IPS DF 4.7 (cell line): ENCODE data around the gene NACAD.
A peak's percentile ranks its signal among the peaks of the same experiment; 100 is the strongest.

Source experiments
- DNase-seq: peaks from one replicate; pipeline ENCODE4 v3.0.0-alpha.2; 2013; ENCODE audit warnings: low spot score; ENCODE audit errors: extremely low read depth

The NACAD gene

GRCh38 chr7:45089341-45089891, 647 bp upstream of the NACAD start:
- DNase-seq = peak; percentile 51

DNA sequence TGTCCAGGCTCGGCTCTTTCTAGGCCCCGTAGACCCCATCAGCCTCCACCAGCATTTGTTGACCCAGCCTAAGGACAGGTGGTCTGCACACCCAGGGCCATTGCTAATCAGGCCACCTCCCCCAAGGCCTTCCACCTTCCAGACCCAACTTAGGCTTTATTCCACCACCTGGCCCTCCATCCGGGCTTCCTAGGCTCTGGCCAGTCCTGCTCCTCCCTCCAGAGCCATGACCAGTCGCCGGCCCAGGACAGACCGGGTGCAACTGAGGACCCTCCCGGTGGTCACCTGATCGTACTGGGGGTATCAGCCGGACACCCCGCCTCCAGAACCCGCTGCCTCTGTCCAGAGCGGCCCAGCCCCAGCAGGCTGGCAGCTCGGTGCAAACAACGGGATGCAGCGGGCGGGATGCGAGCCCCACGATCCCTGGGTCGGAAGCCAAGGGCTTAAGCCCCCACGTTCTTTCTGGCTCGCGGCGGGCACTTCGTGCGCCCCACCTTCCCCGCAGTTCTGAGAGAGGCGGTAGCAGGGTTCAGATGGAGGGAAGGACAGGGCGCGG, 545 bp downstream of the NACAD start:
- no peak for DNase-seq

DNA sequence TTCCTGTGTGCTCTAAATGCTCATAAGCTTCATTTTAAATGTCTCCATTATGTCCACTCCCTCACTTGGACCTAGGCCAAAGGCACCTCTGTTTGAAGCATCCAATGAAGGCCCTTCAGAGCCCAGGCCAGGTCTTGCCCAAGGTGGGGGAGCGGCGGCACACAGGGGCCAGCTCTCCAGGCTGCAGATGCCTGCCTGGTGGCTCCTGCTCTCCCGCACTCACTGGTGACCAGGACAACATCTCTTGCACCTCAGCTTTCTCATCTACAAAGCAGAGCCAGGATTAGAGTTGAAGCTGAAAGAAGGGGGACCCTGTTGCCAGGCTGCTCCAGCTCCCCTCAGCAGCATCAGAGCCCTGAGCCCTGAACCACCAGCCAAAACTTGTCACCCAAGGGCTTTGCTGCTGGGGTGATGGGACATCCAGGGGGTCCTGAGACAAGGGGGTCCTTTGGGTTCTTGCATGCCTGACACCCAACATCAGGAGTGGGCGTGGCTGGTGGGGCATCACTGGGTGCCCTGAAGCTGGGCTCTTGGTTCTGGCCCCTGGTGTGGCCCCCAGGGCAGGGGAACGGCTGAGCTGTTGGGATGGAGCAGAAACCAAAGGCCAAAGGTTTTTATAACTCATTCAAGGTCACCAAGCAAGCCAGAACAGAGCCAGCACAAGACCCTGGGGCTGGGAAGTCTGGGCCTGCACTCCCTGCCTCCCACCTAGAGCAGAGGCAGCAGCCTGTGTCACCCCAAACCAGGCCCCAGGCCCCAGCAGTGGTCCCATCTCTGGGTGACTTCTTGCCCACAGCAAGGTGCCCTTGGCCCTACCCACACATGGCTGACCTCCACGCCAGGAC, 1.2 kb downstream of the NACAD start:
- no peak for DNase-seq

- DNase-seq = no peak
Observed at GRCh38 chr7:45086331-45087065, 2.3 kb downstream of the NACAD start.

DNA sequence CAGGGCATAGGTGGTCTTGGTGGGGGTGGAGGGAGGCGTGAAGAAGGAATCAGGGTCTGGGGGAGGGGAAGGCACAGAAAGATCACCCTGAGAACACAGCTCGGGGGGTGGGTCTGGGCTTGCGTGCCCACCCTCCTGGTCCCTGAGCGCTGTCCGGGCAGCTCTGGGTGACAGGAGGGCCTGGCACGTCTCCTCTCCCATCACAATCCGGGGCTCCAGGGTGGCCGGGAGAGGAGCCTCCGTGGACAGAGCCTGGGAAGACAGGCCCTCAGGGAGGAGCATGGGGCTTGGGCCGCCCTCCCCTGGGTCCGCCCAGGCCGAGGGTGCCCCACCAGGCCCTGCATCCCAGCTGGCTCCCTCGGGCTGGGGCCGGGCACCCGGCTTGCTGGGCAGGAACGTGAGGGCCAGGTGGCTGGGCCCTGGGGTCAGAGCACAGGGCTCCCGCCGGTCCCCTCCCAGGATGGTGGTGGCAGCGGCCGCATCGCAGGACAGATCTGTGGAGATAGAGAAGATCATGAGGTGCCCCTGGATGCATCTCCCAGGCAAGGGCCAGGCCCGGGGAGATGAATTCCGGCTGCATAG, 3.1 kb downstream of the NACAD start:
- DNase-seq = no peak

- no peak for DNase-seq
Observed at GRCh38 chr7:45084901-45085618, 3.7 kb downstream of the NACAD start.

DNA sequence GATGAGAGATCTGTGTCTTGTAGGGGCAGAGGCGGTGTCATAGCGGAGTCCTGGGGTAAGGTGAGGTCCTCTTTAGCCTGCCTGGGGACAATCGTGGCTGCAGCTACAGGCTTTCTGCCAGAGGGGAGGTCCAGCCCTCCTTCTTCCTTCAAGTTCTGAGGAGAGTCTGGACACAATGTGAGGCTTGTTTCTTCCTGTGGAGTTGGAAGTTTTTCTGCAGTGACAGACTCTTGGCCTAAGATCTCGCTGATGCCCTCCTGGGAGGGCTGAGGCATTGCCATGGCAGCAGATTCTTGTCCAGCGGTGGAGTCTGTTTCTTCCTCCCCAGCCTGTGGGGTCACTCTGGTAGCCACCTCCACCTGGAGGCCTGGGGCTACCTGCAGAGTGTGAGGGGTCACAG, 4.4 kb downstream of the NACAD start:
- no peak for DNase-seq

DNA sequence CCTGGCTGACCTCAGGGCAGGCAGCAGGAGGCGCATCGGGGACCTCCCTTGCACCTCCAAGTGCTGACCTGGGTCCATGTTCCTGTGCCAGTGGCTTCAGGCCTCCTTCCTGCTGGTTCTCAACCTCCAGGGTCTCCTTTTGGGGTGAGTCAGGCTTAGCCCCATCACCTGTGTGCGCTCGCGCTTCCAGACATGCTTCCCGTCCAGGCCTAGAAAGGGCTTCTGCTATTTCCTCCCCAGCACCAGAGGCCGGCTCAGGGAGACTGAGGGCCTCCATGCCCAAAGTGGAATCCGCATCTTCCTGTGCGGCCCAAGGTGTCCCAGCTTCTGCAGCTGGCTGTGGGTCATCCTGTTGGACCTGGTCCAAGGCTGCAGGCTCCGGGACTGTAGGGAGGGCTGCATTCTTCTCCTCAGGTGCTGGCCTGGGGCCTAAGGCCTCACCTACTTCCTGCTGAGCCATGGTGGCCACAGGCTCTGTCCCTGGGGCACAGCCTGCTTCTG, 5.9 kb downstream of the NACAD start:
- no peak for DNase-seq

GRCh38 chr7:45082031-45082830, 6.5 kb downstream of the NACAD start:
- DNase-seq = no peak

- no peak for DNase-seq
Observed at GRCh38 chr7:45081670-45081974, 7.1 kb downstream of the NACAD start.

- no peak for DNase-seq
Observed at GRCh38 chr7:45080958-45081669, 7.7 kb downstream of the NACAD start.

- DNase-seq = no peak
Observed at GRCh38 chr7:45080265-45080957, 8.4 kb downstream of the NACAD start.

DNA sequence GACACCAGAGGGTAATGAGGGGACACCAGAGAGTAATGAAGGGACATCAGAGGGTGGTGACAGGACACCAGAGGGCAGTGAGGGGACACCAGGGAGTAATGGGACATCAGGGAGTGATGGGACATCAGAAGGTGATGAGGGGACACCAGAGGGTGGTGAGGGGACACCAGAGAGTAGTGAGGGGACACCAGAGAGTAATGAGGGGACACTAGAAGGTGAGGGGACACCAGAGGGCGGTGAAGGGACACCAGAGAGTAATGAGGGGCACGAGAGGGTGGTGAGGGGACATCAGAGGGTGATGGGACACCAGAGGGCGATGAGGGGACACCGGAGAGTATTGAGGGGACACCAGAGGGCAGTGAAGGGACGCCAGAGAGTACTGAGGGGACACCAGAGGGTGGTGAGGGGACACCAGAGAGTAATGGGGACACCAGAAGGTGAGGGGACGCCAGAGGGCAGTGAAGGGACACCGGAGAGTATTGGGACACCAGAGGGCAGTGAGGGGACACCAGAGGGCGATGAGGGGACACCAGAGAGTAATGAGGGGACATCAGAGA, 10.6 kb downstream of the NACAD start:
- no peak for DNase-seq

- DNase-seq = no peak
Observed at GRCh38 chr7:45077579-45077978, 11.2 kb downstream of the NACAD start.

DNA sequence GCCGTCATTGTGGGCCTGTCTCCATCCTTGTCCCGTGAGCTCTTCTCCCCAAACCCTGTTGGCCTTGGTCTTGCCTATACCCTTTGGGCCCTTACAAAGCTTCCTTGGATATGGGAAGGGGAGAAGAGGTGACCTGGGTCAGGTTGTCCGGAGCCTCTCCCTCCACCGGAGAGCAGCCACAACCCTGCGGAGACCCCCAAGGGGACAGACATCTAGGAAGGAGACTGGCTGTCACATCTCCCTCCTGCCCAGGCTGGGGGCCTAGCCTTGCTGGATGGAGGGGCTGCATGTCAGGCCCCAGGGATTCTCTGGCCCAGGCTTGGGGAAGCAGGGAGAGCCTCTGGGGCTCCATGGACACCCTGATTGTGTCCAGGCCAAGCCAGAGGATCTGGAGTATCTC, 11.8 kb downstream of the NACAD start:
- DNase-seq = no peak

DNA sequence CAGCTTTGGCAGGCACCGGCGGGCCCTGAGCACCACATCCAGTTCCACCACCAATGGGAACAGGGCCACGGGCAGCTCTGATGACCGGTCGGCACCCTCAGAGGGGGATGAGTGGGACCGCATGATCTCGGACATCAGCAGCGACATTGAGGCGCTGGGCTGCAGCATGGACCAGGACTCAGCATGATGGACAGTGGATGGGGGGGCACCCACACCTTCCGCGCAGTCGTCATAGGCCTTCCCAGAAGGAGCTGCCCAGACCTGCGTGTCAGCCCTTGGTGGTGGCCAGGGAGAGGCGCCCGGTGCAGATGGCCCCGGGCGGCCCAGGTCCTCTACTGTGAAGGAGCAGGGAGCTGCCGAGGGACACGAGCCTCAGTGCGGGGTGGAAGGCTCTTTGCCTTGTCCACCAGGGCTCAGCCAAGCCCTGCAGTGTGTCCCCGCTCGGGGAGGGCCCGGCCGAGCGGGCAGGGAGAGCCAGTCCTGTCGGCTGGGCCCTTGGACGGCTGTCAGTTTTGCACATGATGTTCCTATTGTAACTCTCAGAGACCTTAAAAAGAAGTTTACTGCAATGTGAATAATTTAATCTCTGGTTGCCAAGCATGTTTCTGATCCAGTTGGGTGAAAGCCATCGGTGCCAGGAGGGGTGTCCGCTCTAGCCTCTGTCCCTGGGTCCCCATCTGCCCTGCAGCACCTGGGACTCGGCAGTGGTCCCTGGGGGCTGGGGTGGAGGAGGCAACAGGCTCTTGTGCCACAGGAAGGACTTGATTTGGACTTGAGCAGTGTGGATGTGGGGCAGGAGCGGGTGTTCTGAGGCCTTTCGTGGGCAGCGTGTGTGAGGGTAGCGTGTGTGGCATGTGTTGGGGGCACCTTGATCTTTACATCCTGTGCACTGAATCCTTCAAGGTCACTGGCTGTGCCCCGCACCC, 12.6 kb downstream of the NACAD start:
- DNase-seq = no peak

DNA sequence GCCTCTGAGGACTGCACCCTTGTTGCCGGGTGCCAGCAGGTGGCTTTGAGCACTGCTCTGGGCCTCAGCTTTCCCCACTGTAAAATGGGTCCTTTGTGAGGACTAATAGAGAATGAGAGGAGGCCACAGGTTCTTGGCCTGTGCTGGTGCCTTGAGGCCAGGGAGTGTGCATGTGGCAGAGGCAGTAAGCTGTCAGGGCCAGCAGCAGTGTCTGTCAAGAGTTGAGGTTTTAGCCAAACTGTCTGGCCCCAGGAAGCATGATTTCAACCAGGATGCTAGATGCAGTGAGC, 13.5 kb downstream of the NACAD start:
- DNase-seq = no peak
